ENCODE data around the gene RUBCNL.
"Not testable (repeated sequence)": the region's sequence is repeated elsewhere in the genome, so short reads cannot be mapped to it uniquely, and the experiment has no call there.

RUBCNL gene

GRCh38 chr13:46373623-46374022, 13.4 kb downstream of the RUBCNL start:
- DNase-seq: no peak

GRCh38 chr13:46372938-46373337, 14.1 kb downstream of the RUBCNL start:
- DNase-seq: not testable (repeated sequence)

GRCh38 chr13:46372071-46372470, 15.0 kb downstream of the RUBCNL start:
- no peak for DNase-seq

GRCh38 chr13:46369506-46370277, 17.4 kb downstream of the RUBCNL start:
- DNase-seq: no peak

- DNase-seq: no peak
Measured at GRCh38 chr13:46367617-46368327, 19.3 kb downstream of the RUBCNL start.

- DNase-seq: no peak
Measured at GRCh38 chr13:46361276-46361934, 25.6 kb downstream of the RUBCNL start.

- no peak for DNase-seq
Measured at GRCh38 chr13:46360604-46361003, 26.4 kb downstream of the RUBCNL start.

GRCh38 chr13:46359714-46360113, 27.3 kb downstream of the RUBCNL start:
- no peak for DNase-seq

GRCh38 chr13:46355901-46356590, 31.0 kb downstream of the RUBCNL start:
- no peak for DNase-seq

GRCh38 chr13:46355088-46355468, 32.0 kb downstream of the RUBCNL start:
- no peak for DNase-seq

- peak; percentile 36 for DNase-seq
Measured at GRCh38 chr13:46354156-46355087, 32.6 kb downstream of the RUBCNL start.

- DNase-seq: no peak
Measured at GRCh38 chr13:46352805-46353204, 34.2 kb downstream of the RUBCNL start.

- no peak for DNase-seq
Measured at GRCh38 chr13:46350003-46350402, 37.0 kb downstream of the RUBCNL start.

- DNase-seq: no peak
Measured at GRCh38 chr13:46348961-46349360, 38.1 kb downstream of the RUBCNL start.

- DNase-seq: no peak
Measured at GRCh38 chr13:46347277-46347676, 39.8 kb downstream of the RUBCNL start.

- no peak for DNase-seq
Measured at GRCh38 chr13:46345866-46346265, 41.2 kb downstream of the RUBCNL start.

GRCh38 chr13:46345398-46345797, 41.7 kb downstream of the RUBCNL start:
- no peak for DNase-seq

GRCh38 chr13:46343279-46343994, 43.6 kb downstream of the RUBCNL start:
- no peak for DNase-seq

GRCh38 chr13:46342538-46342937, 44.5 kb downstream of the RUBCNL start:
- DNase-seq: no peak

GRCh38 chr13:46341112-46341711, 45.8 kb downstream of the RUBCNL start:
- peak; percentile 24 for DNase-seq

GRCh38 chr13:46340631-46341111, 46.4 kb downstream of the RUBCNL start:
- no peak for DNase-seq
